NCI-H2227 (cell line): Measurements from ENCODE around the gene TBC1D32.
"Not testable (repeated sequence)": the region's sequence is repeated elsewhere in the genome, so short reads cannot be mapped to it uniquely, and the experiment has no call there.

Experiments used
- DNase-seq: peaks from one replicate; lab custom pipeline; 2025; ENCODE audit not compliant: unreplicated experiment; lab: John Stamatoyannopoulos, UW

Gene TBC1D32

GRCh38 chr6:121236984-121237383 lies 97.3 kb downstream of the TBC1D32 start:
- DNase-seq = no peak

GRCh38 chr6:121235386-121235785 lies 98.9 kb downstream of the TBC1D32 start:
- DNase-seq = no peak

- DNase-seq = no peak
These were observed 110.3 kb downstream of the TBC1D32 start for GRCh38 chr6:121223930-121224329.

- DNase-seq = no peak
These were observed 111.1 kb downstream of the TBC1D32 start for GRCh38 chr6:121223212-121223611.

GRCh38 chr6:121222656-121223055 lies 111.6 kb downstream of the TBC1D32 start:
- no peak for DNase-seq

- DNase-seq = no peak
These were observed 117.4 kb downstream of the TBC1D32 start for GRCh38 chr6:121216928-121217327.

- DNase-seq = not testable (repeated sequence)
These were observed 120.9 kb downstream of the TBC1D32 start for GRCh38 chr6:121213341-121213740.

GRCh38 chr6:121210943-121211342 lies 123.3 kb downstream of the TBC1D32 start:
- no peak for DNase-seq

GRCh38 chr6:121205569-121205968 lies 128.7 kb downstream of the TBC1D32 start:
- DNase-seq = no peak

- no peak for DNase-seq
These were observed 133.2 kb downstream of the TBC1D32 start for GRCh38 chr6:121201105-121201504.

- not testable (repeated sequence) for DNase-seq
These were observed 138.2 kb downstream of the TBC1D32 start for GRCh38 chr6:121196042-121196441.

- DNase-seq = no peak
These were observed 144.2 kb downstream of the TBC1D32 start for GRCh38 chr6:121190122-121190521.

GRCh38 chr6:121188356-121188755 lies 145.9 kb downstream of the TBC1D32 start:
- DNase-seq = no peak

- no peak for DNase-seq
These were observed 146.5 kb downstream of the TBC1D32 start for GRCh38 chr6:121187833-121188200.

- no peak for DNase-seq
These were observed 147.0 kb downstream of the TBC1D32 start for GRCh38 chr6:121187200-121187832.

GRCh38 chr6:121183742-121184141 lies 150.5 kb downstream of the TBC1D32 start:
- DNase-seq = no peak

- DNase-seq = no peak
These were observed 158.5 kb downstream of the TBC1D32 start for GRCh38 chr6:121175827-121176226.

GRCh38 chr6:121172451-121172850 lies 161.8 kb downstream of the TBC1D32 start:
- DNase-seq = not testable (repeated sequence)

GRCh38 chr6:121171879-121172278 lies 162.4 kb downstream of the TBC1D32 start:
- no peak for DNase-seq

GRCh38 chr6:121161886-121162285 lies 172.4 kb downstream of the TBC1D32 start:
- no peak for DNase-seq

GRCh38 chr6:121160276-121160675 lies 174.0 kb downstream of the TBC1D32 start:
- DNase-seq = no peak

- DNase-seq = no peak
These were observed 175.4 kb downstream of the TBC1D32 start for GRCh38 chr6:121158891-121159290.

GRCh38 chr6:121158438-121158837 lies 175.8 kb downstream of the TBC1D32 start:
- no peak for DNase-seq
